Fibroblast of pulmonary artery (primary cell): Measurements from ENCODE around the gene OSER1.
A peak's percentile ranks its signal among the peaks of the same experiment; 100 is the strongest.

Source experiments
- DNase-seq: peaks from one replicate; pipeline ENCODE4 v3.0.0-alpha.2; 2010; ENCODE audit warnings: low read depth
- H3K4me3 ChIP-seq: replicated peaks from 2 replicates; pipeline ENCODE4 v1.5.1; 2011; ENCODE audit warnings: low read depth, mild to moderate bottlenecking, control low read depth, low read length, moderate library complexity
- TF ChIP-seq, protein P1 (sequence below): IDR thresholded peaks from 2 replicates; pipeline ENCODE4 v1.5.1; 2011; ENCODE audit warnings: mild to moderate bottlenecking, control low read depth, low read length, inconsistent platforms; ENCODE audit errors: missing control alignments

OSER1 gene

GRCh38 chr20:44210406-44211176, at the start of gene OSER1:
Gene OSER1 (minus strand): TSS chr20:44210771. CDS start chr20:44206957, 3,814 bp downstream.
- H3K4me3 ChIP-seq, result peak within 1 kb of the TSS; percentile 95
- DNase-seq, result peak; percentile 98
- TF ChIP-seq, protein P1, sequence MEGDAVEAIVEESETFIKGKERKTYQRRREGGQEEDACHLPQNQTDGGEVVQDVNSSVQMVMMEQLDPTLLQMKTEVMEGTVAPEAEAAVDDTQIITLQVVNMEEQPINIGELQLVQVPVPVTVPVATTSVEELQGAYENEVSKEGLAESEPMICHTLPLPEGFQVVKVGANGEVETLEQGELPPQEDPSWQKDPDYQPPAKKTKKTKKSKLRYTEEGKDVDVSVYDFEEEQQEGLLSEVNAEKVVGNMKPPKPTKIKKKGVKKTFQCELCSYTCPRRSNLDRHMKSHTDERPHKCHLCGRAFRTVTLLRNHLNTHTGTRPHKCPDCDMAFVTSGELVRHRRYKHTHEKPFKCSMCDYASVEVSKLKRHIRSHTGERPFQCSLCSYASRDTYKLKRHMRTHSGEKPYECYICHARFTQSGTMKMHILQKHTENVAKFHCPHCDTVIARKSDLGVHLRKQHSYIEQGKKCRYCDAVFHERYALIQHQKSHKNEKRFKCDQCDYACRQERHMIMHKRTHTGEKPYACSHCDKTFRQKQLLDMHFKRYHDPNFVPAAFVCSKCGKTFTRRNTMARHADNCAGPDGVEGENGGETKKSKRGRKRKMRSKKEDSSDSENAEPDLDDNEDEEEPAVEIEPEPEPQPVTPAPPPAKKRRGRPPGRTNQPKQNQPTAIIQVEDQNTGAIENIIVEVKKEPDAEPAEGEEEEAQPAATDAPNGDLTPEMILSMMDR, result no peak

DNA sequence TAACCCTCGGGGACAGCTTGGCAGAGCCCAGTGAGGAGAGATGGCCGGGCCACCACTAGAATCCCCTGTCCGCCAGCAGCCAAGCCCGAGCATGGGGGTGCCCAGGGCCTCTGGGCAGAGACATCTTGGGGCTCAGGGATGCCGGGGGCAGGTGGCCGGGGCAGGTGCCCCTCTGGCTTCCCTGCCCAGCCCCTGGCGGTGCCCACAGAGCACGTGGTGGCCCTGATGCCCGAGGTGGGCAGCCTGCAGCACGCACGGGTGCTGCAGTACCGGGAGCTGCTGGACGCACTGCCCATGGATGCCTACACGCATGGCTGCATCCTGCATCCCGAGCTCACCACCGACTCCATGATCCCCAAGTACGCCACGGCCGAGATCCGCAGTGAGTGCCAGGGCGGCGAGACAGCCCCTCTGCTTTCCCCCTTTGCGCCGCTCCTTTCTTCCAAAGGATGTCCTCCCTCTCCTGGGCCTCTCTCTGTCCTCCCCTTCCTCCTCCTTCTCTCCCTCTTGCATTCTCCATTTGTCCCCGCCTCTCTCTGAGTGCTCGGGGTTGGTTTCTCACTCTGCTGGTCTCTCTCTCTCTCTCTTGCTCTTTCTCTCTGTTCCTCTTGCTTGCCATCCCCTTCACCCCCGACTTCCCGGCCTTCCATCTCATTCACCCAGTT, 47.8 kb upstream of the OSER1 start:
- TF ChIP-seq, protein P1, result no peak
- no peak overlapping the region for H3K4me3 ChIP-seq
- DNase-seq, result no peak

DNA sequence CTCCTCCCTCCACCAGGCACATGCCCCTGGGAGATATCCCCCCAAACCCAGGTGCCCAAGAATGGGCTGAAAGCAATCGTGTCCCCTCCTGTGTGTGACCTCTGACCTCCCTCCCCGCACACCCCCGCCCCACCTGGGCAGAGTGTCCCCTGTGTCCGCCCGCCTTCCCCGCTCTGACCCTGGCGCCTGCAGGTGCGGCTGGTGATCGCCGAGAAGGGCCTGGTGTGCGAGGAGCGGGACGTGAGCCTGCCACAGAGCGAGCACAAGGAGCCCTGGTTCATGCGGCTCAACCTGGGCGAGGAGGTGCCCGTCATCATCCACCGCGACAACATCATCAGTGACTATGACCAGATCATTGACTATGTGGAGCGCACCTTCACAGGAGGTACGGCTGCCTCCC, 46.4 kb upstream of the OSER1 start:
- no peak overlapping the region for H3K4me3 ChIP-seq
- TF ChIP-seq, protein P1, result no peak
- DNase-seq, result no peak

DNA sequence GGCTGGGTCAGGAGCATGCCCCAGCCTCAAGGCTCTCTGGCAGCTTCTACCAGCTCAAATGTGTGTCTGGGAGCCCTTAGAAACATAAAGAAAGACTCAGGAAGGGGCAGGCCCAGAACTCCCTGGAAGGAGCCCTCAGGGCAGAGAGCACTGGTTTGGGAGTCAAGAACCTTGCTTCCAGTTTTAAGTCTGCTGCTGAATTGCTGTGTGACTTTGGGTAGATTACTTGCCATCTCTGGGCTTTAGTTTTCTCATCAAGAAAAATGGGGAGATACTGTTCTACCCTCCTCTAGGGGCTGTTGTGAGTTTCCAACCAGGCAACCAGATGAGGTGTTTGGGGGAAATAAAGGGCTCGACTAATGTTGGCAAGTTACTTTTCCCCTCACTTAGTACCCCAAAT, 45.4 kb upstream of the OSER1 start:
- no peak for DNase-seq
- TF ChIP-seq, protein P1, result no peak
- no peak overlapping the region for H3K4me3 ChIP-seq

DNA sequence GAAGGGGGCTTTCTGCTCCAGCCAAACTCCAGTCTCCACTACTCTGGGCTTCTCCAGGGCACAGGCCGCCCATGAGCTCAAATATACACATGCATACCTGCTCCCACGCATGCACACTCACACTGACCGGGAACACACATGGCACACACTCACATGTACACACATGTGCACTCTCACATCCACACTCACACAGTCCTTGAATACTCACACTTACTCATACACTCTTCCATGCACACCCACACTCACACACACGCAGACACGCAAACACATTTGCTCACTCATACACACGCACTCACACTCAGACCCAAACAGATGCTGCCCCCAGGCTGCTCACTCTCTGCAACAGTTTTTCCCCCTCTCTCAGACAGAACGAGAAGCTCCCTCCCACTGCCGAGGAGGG, 43.5 kb upstream of the OSER1 start:
- DNase-seq, result no peak
- H3K4me3 ChIP-seq, result no peak overlapping the region
- TF ChIP-seq, protein P1, result no peak

DNA sequence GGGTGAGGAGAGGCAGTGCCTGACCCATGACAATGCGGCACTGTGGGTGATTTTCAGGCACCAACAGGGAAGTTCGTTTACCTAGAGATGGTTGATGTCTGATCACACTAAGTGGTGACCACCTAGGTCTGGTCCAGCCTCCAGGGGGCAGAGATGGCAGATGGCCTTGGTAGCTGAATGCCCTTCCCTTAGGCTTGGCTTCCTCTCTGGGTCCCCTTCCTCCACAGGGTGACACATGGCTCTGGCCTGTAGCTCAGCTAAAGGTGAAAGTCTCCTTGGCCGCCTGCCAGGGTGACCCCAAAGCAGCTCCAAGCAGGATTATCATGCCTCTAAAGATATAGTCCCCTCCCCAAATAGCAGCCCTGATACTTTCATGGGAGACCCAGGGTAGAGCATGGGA, 43.0 kb upstream of the OSER1 start:
- no peak overlapping the region for H3K4me3 ChIP-seq
- TF ChIP-seq, protein P1, result peak; percentile 10

More for the DNA sequence above, 43.0 kb upstream of the OSER1 start:
- DNase-seq, result no peak
